Sigmoid colon (tissue), 4 donors: ENCODE data around the gene LIMK2.

Experiments
- CTCF ChIP-seq, 4 experiments: fragments of 450-650 bp in 3 of 4; fragments of 200-600 bp in 1 of 4; IDR thresholded peaks; one replicate each; pipeline ENCODE4 v1.5.1; 2016 to 2019; ENCODE audit warnings: antibody characterized with exemption in 4 of 4, mild to moderate bottlenecking in 3 of 4, moderate library complexity in 2 of 4
- POLR2A ChIP-seq, 2 donors: fragments of 450-650 bp; IDR thresholded peaks; one replicate each; pipeline ENCODE4 v1.6.1; 2016; ENCODE audit warnings: antibody characterized with exemption in 2 of 2, mild to moderate bottlenecking in 2 of 2, moderate library complexity in 2 of 2
- POLR2AphosphoS5 ChIP-seq, 4 donors: sonication (generic); formaldehyde crosslinking; IDR thresholded peaks; one replicate each; pipeline ENCODE4 v1.6.1; 2017; ENCODE audit warnings: antibody characterized with exemption in 4 of 4

- no peak for TF ChIP-seq POLR2AphosphoS5 (IDR thresholded peaks at IDR 0.05)
- no peak for TF ChIP-seq CTCF (IDR thresholded peaks at IDR 0.05)
- no peak for TF ChIP-seq POLR2A (IDR thresholded peaks at IDR 0.05)
Observed at GRCh38 chr22:31282748-31283468, 70.8 kb downstream of the LIMK2 start.
